CD8-positive, alpha-beta memory T cell (primary cell): Measurements from ENCODE around the gene ZBTB8A. TPM values are rescaled to one million over a fixed set of nuclear protein-coding genes. Genes with fewer than 3 reads are reported as not detected.

Source experiments
- CTCF ChIA-PET: fragments of 350-600 bp; sonication (Branson Sonifier 250); formaldehyde crosslinking; loops from one replicate; lab custom pipeline; 2021; ENCODE audit warnings: antibody characterized with exemption; lab: Charles Lee
- POLR2A ChIA-PET: fragments of 350-600 bp; sonication (Branson Sonifier 250); formaldehyde crosslinking; loops from one replicate; lab custom pipeline; 2021; ENCODE audit warnings: antibody characterized with exemption; lab: Charles Lee
- DNase-seq, 5 donors: peaks; one replicate each; pipeline versions ENCODE4 v3.0.0 to v3.0.0-alpha.2; 2020 to 2022; ENCODE audit warnings: mixed read lengths in 1 of 5
- H3K27ac ChIP-seq: one replicate; pipeline ENCODE4 v1.7.0; 2013; ENCODE audit warnings: low read depth, mild to moderate bottlenecking, low read length, moderate library complexity
- H3K27me3 ChIP-seq: 2 replicates; pipeline ENCODE4 v1.7.0; 2013; ENCODE audit warnings: low read length, mild to moderate bottlenecking; ENCODE audit not compliant: insufficient read depth, poor library complexity, severe bottlenecking
- H3K36me3 ChIP-seq: 2 replicates; pipeline ENCODE4 v1.7.0; 2013; ENCODE audit warnings: mild to moderate bottlenecking, low read length, moderate library complexity; ENCODE audit not compliant: insufficient read depth
- H3K4me1 ChIP-seq: 2 replicates; pipeline ENCODE4 v1.7.0; 2013; ENCODE audit warnings: mild to moderate bottlenecking, low read length, moderate library complexity; ENCODE audit not compliant: insufficient read depth
- H3K4me3 ChIP-seq: 2 replicates; pipeline ENCODE4 v1.7.0; 2013; ENCODE audit warnings: mild to moderate bottlenecking, low read length
- H3K9me3 ChIP-seq: 2 replicates; pipeline ENCODE4 v1.7.0; 2013; ENCODE audit warnings: mild to moderate bottlenecking, low read length
- H3K27ac Mint-ChIP-seq, 8 donors: one replicate each; pipeline ENCODE4 v1.8.0; 2020 to 2021; ENCODE audit warnings: mixed read lengths in 8 of 8, mild to moderate bottlenecking in 6 of 8, inconsistent platforms in 3 of 8, moderate library complexity in 3 of 8
- H3K27me3 Mint-ChIP-seq, 2 donors: one replicate each; pipeline ENCODE4 v1.8.0; 2020 to 2021; ENCODE audit warnings: mixed read lengths in 2 of 2, mild to moderate bottlenecking in 1 of 2, moderate library complexity in 1 of 2
- H3K36me3 Mint-ChIP-seq, 3 donors: one replicate each; pipeline ENCODE4 v1.8.0; 2020 to 2021; ENCODE audit warnings: mixed read lengths in 3 of 3, inconsistent platforms in 1 of 3, mild to moderate bottlenecking in 1 of 3
- H3K4me1 Mint-ChIP-seq, 3 donors: one replicate each; pipeline ENCODE4 v1.8.0; 2020 to 2021; ENCODE audit warnings: mixed read lengths in 3 of 3, inconsistent platforms in 1 of 3, mild to moderate bottlenecking in 1 of 3
- H3K4me3 Mint-ChIP-seq, 7 donors: one replicate each; pipeline ENCODE4 v1.8.0; 2020 to 2021; ENCODE audit warnings: mixed read lengths in 7 of 7, mild to moderate bottlenecking in 6 of 7, moderate library complexity in 4 of 7, inconsistent platforms in 2 of 7
- H3K9me3 Mint-ChIP-seq, 5 donors: one replicate each; pipeline ENCODE4 v1.8.0; 2020 to 2022; ENCODE audit warnings: mixed read lengths in 5 of 5, mild to moderate bottlenecking in 3 of 5, moderate library complexity in 2 of 5, inconsistent platforms in 1 of 5
- polyA plus RNA-seq: library from polyadenylated mRNA; unstranded; fragments of 300-500 nt; fragmentation: Illumina TruSeq; gene quantifications from one replicate; pipeline ENCODE4 v1.2.3, GENCODE V29; 2021
- total RNA-seq, 2 experiments: library from RNA; stranded (reverse); gene quantifications; one replicate each; pipeline ENCODE4 v1.2.3, GENCODE V29; 2021

ZBTB8A gene
- total RNA-seq = under 1 TPM; 0.40 to 0.42 TPM
- not detected for polyA plus RNA-seq

- CTCF ChIA-PET = interaction anchor here (1.6 kb wide), 1 partner anchor 19 kb away, joined by 6 read pairs; no protein-coding TSS in a partner anchor
- peaks cover 5% of the 10 kb centered on the region for H3K4me1 ChIP-seq
- Mint-ChIP-seq H3K27ac (peak within 1 kb of the TSS in 4 of 8 donors; percentile 59 to 89 (median 66)), H3K9me3 (peaks cover 0 to 2% (median 0%) of the 10 kb centered on the region in 5 donors), H3K36me3 (peaks cover 0 to 3% (median 2%) of the 10 kb centered on the region in 3 donors), H3K27me3 (peaks cover 49 to 77% of the 10 kb centered on the region in 2 donors), H3K4me1 (peaks cover 10 to 11% (median 10%) of the 10 kb centered on the region in 3 donors), H3K4me3 (peak within 1 kb of the TSS; percentile 81 to 91 (median 87))
- POLR2A ChIA-PET = no interaction called here
- peak within 1 kb of the TSS; percentile 40 for H3K27ac ChIP-seq
- no peak for DNase-seq
- peak within 1 kb of the TSS; percentile 32 for H3K4me3 ChIP-seq
- peaks cover 20% of the 10 kb centered on the region for H3K27me3 ChIP-seq
- H3K9me3 ChIP-seq = no peaks in the 10 kb centered on the region
- no peaks in the 10 kb centered on the region for H3K36me3 ChIP-seq
These were observed at the start of gene ZBTB8A for GRCh38 chr1:32538887-32539583. ZBTB8A (plus strand) TSS chr1:32539427; CDS start chr1:32592932, 53,505 bp downstream.

- H3K4me3 Mint-ChIP-seq = no peak overlapping the region
These were observed 49.3 kb upstream of the ZBTB8A start for GRCh38 chr1:32489774-32490454.

DNA sequence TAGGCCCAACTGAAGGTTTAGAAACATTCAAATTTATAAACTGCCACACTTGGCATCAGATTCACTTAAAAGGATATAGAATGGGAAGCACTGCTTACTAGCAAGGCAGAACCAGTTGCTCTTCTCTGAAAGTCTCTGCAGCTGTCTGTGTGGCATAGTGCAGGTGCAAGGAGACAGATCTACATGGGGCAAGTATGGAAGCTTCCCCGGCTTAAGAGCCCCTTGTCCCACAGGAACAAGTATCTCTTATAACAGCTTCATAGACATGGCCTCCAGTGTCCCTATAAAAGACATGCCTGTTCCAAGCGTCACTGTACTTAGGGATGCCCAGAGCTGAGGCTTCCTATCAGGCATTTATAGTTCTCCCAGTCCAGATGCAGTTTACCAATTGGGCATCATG lies 47.8 kb upstream of the ZBTB8A start:
- H3K9me3 Mint-ChIP-seq = no peaks in the 10 kb centered on the region
- POLR2A ChIA-PET = no interaction called here
- no peak overlapping the region for H3K27ac ChIP-seq
- DNase-seq = no peak
- H3K4me3 Mint-ChIP-seq = no peak overlapping the region
- H3K4me1 ChIP-seq = no peaks in the 10 kb centered on the region
- no peak overlapping the region for H3K4me3 ChIP-seq
- H3K27ac Mint-ChIP-seq = no peak overlapping the region
- H3K36me3 Mint-ChIP-seq = no peaks in the 10 kb centered on the region
- no peaks in the 10 kb centered on the region for H3K27me3 ChIP-seq
- no peaks in the 10 kb centered on the region for H3K9me3 ChIP-seq
- CTCF ChIA-PET = no interaction called here
- peaks cover 13 to 33% of the 10 kb centered on the region in 2 donors for H3K27me3 Mint-ChIP-seq
- H3K36me3 ChIP-seq = no peaks in the 10 kb centered on the region
- no peaks in the 10 kb centered on the region for H3K4me1 Mint-ChIP-seq

More at GRCh38 chr1:32489774-32490454, 49.3 kb upstream of the ZBTB8A start:
- peaks cover 10 to 35% of the 10 kb centered on the region in 2 donors for H3K27me3 Mint-ChIP-seq
- no peaks in the 10 kb centered on the region for H3K9me3 Mint-ChIP-seq
- no peaks in the 10 kb centered on the region for H3K36me3 Mint-ChIP-seq
- H3K27me3 ChIP-seq = no peaks in the 10 kb centered on the region
- no peaks in the 10 kb centered on the region for H3K4me1 Mint-ChIP-seq
- H3K27ac ChIP-seq = no peak overlapping the region
- no peaks in the 10 kb centered on the region for H3K36me3 ChIP-seq
- no peaks in the 10 kb centered on the region for H3K9me3 ChIP-seq
- H3K4me1 ChIP-seq = no peaks in the 10 kb centered on the region
- DNase-seq = no peak
- H3K4me3 ChIP-seq = no peak overlapping the region
- ChIA-PET CTCF (no interaction called here), POLR2A (no interaction called here)
- peak overlapping the region in 1 of 8 donors; percentile 52 for H3K27ac Mint-ChIP-seq

DNA sequence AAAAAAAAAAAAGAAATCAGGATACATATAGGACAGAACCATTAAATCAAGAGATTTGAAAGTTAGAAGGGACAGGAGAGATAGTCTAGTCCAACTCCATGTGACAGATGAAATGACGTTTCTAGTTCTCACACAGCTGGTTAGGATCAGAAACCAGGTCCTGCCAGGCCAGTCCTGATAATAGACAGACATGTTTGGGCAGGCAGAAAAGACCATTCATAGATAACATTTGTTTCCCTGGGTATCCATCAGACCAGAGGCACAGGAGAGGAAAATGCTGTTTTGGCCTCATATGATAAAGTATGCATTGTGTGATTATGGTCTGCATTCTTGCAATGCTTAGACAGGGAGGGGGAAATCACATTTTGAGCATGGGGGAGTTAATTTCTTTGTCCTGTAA lies 45.0 kb upstream of the ZBTB8A start:
- Histone ChIP-seq H3K27ac (no peak overlapping the region), H3K27me3 (peaks cover 9% of the 10 kb centered on the region), H3K9me3 (no peaks in the 10 kb centered on the region), H3K4me3 (no peak overlapping the region), H3K36me3 (no peaks in the 10 kb centered on the region), H3K4me1 (no peaks in the 10 kb centered on the region)
- Mint-ChIP-seq H3K27ac (no peak overlapping the region), H3K4me1 (peaks cover 0 to under 1% (median 0%) of the 10 kb centered on the region in 3 donors), H3K27me3 (peaks cover 23 to 39% of the 10 kb centered on the region in 2 donors), H3K9me3 (no peaks in the 10 kb centered on the region), H3K4me3 (no peak overlapping the region), H3K36me3 (no peaks in the 10 kb centered on the region)
- ChIA-PET POLR2A (no interaction called here), CTCF (no interaction called here)
- DNase-seq = no peak

DNA sequence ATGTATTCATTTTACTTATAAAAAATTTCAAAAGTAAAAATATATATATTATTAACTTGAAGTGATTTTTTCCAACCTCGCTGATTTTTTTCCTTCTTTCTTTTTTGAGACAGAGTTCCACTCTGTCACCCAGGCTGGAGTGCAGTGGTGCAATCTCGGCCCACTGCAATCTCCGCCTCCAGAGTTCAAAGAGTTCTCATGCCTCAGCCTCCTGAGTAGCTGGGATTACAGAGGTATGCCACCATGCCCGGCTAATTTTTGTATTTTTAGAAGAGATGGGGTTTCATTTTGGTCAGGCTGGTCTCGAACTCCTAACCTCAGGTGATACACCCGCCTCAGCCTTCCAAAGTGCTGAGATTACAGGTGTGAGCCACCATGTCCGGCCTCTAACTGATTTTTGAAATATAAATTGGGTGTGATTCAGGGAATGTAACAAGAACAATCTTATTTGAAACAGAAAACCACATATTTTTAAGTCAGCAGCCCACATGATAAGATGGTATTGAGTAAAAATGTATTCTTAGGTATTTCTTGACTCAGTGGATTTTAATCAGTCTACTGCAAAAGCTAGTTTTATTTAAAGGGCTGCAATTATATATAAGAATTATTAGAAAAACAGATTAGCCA lies 44.4 kb upstream of the ZBTB8A start:
- H3K4me1 ChIP-seq = no peaks in the 10 kb centered on the region
- no peaks in the 10 kb centered on the region for H3K9me3 ChIP-seq
- no peaks in the 10 kb centered on the region for H3K36me3 ChIP-seq
- Mint-ChIP-seq H3K4me3 (no peak overlapping the region), H3K36me3 (no peaks in the 10 kb centered on the region), H3K27me3 (peaks cover 27 to 43% of the 10 kb centered on the region in 2 donors), H3K9me3 (no peaks in the 10 kb centered on the region), H3K27ac (no peak overlapping the region), H3K4me1 (peaks cover 0 to 3% (median under 1%) of the 10 kb centered on the region in 3 donors)
- H3K4me3 ChIP-seq = no peak overlapping the region
- no peak for DNase-seq
- POLR2A ChIA-PET = interaction anchor here (0.6 kb wide), 1 partner anchor 24 kb away, joined by 10 read pairs; no protein-coding TSS in a partner anchor
- CTCF ChIA-PET = no interaction called here
- H3K27me3 ChIP-seq = peaks cover 9% of the 10 kb centered on the region
- no peak overlapping the region for H3K27ac ChIP-seq

DNA sequence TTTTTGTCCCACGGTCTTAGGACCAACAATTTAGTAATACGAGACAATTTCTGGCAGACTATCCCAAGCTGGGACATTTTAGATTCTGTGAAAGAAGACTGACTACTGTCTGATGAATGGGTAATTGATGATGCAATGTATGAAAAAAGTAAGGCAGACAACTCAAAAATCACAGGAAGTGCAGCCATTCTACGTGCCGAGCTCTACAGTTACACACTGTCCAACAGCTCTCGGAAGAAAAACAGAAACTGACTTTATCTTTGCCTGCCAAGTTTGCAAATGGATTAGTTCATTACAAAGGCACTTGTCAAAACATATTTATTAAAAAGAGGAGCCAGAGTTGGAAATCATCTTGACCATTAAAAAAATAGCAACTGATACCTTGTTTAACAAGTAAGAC lies 43.1 kb upstream of the ZBTB8A start:
- no peak overlapping the region for H3K4me3 Mint-ChIP-seq

DNA sequence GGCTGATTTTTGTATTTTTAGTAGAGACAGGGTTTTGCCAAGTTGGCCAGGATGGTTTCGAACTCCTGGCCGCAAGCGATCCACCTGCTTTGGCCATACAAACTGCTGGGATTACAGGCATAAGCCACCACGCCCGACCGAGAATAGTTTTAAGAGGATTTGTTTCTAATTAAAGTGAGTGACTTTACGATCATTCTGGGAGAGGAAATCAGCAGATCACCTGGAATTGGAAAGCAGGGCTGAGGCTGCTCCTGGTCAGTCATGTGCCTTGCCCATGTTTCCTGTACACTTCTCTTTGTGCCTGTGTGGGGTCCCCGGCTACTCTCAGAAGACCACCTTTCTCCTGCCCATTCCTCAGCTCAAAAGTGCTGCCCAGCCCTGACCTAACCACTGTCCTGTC lies 40.5 kb upstream of the ZBTB8A start:
- no peak for DNase-seq
- no peaks in the 10 kb centered on the region for H3K9me3 ChIP-seq
- peaks cover 4 to 10% (median 4%) of the 10 kb centered on the region in 3 donors for H3K4me1 Mint-ChIP-seq
- no peaks in the 10 kb centered on the region for H3K4me1 ChIP-seq
- peaks cover 9% of the 10 kb centered on the region for H3K27me3 ChIP-seq
- no peak overlapping the region for H3K27ac ChIP-seq
- H3K27me3 Mint-ChIP-seq = peaks cover 39 to 55% of the 10 kb centered on the region in 2 donors
- no peaks in the 10 kb centered on the region for H3K9me3 Mint-ChIP-seq
- H3K36me3 Mint-ChIP-seq = no peaks in the 10 kb centered on the region
- H3K36me3 ChIP-seq = no peaks in the 10 kb centered on the region
- ChIA-PET POLR2A (no interaction called here), CTCF (interaction anchor here (1.2 kb wide), 1 partner anchor 8 kb away, joined by 3 read pairs; no protein-coding TSS in a partner anchor)
- H3K4me3 Mint-ChIP-seq = peak overlapping the region in 4 of 7 donors; percentile 37 to 62 (median 52)
- H3K4me3 ChIP-seq = no peak overlapping the region
- peak overlapping the region in 1 of 8 donors; percentile 19 for H3K27ac Mint-ChIP-seq

More for the DNA sequence above, 43.1 kb upstream of the ZBTB8A start:
- H3K4me1 ChIP-seq = no peaks in the 10 kb centered on the region
- H3K27ac ChIP-seq = no peak overlapping the region
- peaks cover 9% of the 10 kb centered on the region for H3K27me3 ChIP-seq
- H3K4me1 Mint-ChIP-seq = peaks cover 3 to 10% (median 4%) of the 10 kb centered on the region in 3 donors
- ChIA-PET POLR2A (no interaction called here), CTCF (no interaction called here)
- DNase-seq = no peak
- H3K9me3 ChIP-seq = no peaks in the 10 kb centered on the region
- H3K36me3 ChIP-seq = no peaks in the 10 kb centered on the region
- peak overlapping the region in 1 of 8 donors; percentile 11 for H3K27ac Mint-ChIP-seq
- no peaks in the 10 kb centered on the region for H3K36me3 Mint-ChIP-seq
- no peak overlapping the region for H3K4me3 ChIP-seq
- H3K9me3 Mint-ChIP-seq = no peaks in the 10 kb centered on the region
- peaks cover 31 to 45% of the 10 kb centered on the region in 2 donors for H3K27me3 Mint-ChIP-seq
